Natural killer cell (primary cell): ENCODE data around the gene LCN6. TPM values are rescaled to one million over a fixed set of nuclear protein-coding genes. Genes with fewer than 3 reads are reported as not detected.

Source experiments
- ATAC-seq, 3 donors: fragments of 150-1000 bp in 2 of 3; fragments of 200-7000 bp in 1 of 3; cut with Tn5 transposase; 1 replicate in 1 of 3; 2 replicates in 2 of 3; pipeline ENCODE4 v1.10.0; 2021; ENCODE audit warnings: mild to moderate bottlenecking in 2 of 3, moderate library complexity in 2 of 3
- DNase-seq, 2 donors: peaks; one replicate each; pipeline versions ENCODE4 v3.0.0 to v3.0.0-alpha.2; 2013 to 2021; ENCODE audit warnings: mixed read lengths in 1 of 2
- H3K27ac ChIP-seq: one replicate; pipeline ENCODE4 v1.5.1; 2013; ENCODE audit warnings: mild to moderate bottlenecking, low read length
- H3K27me3 ChIP-seq: one replicate; pipeline ENCODE4 v1.6.1; 2013; ENCODE audit warnings: low read length; ENCODE audit not compliant: control insufficient read depth, insufficient read depth
- H3K36me3 ChIP-seq: one replicate; pipeline ENCODE4 v1.6.1; 2013; ENCODE audit warnings: low read length; ENCODE audit not compliant: control insufficient read depth, insufficient read depth
- H3K4me1 ChIP-seq: one replicate; pipeline ENCODE4 v1.6.1; 2013; ENCODE audit warnings: low read length; ENCODE audit not compliant: control insufficient read depth, insufficient read depth
- H3K4me3 ChIP-seq: one replicate; pipeline ENCODE4 v1.5.1; 2013; ENCODE audit warnings: low read length
- H3K9me3 ChIP-seq: one replicate; pipeline ENCODE4 v1.6.1; 2013; ENCODE audit warnings: low read length; ENCODE audit not compliant: control insufficient read depth, insufficient read depth
- H3K27ac Mint-ChIP-seq, 2 donors: one replicate each; pipeline ENCODE4 v1.8.0; 2022; ENCODE audit warnings: mild to moderate bottlenecking in 2 of 2, mixed read lengths in 2 of 2, moderate library complexity in 1 of 2
- H3K27me3 Mint-ChIP-seq, 2 donors: one replicate each; pipeline ENCODE4 v1.8.0; 2022; ENCODE audit warnings: low read depth in 2 of 2, mixed read lengths in 2 of 2
- H3K36me3 Mint-ChIP-seq: one replicate; pipeline ENCODE4 v1.8.0; 2022; ENCODE audit warnings: mixed read lengths
- H3K4me1 Mint-ChIP-seq, 2 donors: one replicate each; pipeline ENCODE4 v1.8.0; 2022; ENCODE audit warnings: mixed read lengths in 2 of 2
- H3K4me3 Mint-ChIP-seq: one replicate; pipeline ENCODE4 v1.8.0; 2022; ENCODE audit warnings: mild to moderate bottlenecking, moderate library complexity, mixed read lengths
- H3K9me3 Mint-ChIP-seq, 2 donors: one replicate each; pipeline ENCODE4 v1.8.0; 2022; ENCODE audit warnings: mixed read lengths in 2 of 2
- WGBS: methylation state at CpG from one replicate; pipeline ENCODE4 v1.1.7; 2013; ENCODE audit warnings: missing lambda C conversion rate; ENCODE audit not compliant: insufficient coverage; 5-methylcytosine and 5-hydroxymethylcytosine counted together
- intact Hi-C: fragments of 100-400 bp; cut with micrococcal nuclease; formaldehyde crosslinking; loops from one replicate; pipeline ENCODE4 v1.14.2; 2022
- total RNA-seq, 4 donors: library from RNA; stranded (reverse); fragments of 120-200 nt in 1 of 4; gene quantifications; one replicate each; pipeline versions ENCODE4 v1.2.3 to v1.2.4, GENCODE V29; 2013 to 2022
- TF ChIP-seq, protein P1 (sequence below): fragments of 200-600 bp; IDR thresholded peaks from one replicate; pipeline ENCODE4 v1.8.0; 2022; ENCODE audit warnings: antibody characterized with exemption

Gene LCN6
- total RNA-seq, 3 donors from 2014 or later (not counting 1 experiment from before 2014, with no cell fraction given): not detected

DNA sequence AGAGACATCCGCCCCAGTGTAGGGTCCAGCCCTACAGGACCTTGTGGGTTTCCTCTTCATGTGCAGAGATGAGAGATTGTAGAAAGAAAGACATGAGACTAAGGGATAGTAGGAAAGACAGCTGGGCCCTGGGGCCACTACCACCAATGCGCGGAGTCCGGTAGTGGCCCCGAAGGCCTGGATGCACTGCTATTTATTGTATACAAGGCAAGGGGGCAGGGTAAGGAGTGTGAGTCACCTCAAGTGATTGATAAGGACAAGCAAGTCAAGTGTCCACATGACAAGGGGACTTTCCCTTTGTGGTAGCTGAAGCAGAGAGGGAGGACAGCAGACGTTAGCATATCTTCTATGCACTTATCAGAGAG, 36.7 kb upstream of the LCN6 start:
- TF ChIP-seq, protein P1, sequence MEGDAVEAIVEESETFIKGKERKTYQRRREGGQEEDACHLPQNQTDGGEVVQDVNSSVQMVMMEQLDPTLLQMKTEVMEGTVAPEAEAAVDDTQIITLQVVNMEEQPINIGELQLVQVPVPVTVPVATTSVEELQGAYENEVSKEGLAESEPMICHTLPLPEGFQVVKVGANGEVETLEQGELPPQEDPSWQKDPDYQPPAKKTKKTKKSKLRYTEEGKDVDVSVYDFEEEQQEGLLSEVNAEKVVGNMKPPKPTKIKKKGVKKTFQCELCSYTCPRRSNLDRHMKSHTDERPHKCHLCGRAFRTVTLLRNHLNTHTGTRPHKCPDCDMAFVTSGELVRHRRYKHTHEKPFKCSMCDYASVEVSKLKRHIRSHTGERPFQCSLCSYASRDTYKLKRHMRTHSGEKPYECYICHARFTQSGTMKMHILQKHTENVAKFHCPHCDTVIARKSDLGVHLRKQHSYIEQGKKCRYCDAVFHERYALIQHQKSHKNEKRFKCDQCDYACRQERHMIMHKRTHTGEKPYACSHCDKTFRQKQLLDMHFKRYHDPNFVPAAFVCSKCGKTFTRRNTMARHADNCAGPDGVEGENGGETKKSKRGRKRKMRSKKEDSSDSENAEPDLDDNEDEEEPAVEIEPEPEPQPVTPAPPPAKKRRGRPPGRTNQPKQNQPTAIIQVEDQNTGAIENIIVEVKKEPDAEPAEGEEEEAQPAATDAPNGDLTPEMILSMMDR: no peak
- peak in 1 of 2 donors; percentile 44 for DNase-seq
- Mint-ChIP-seq H3K4me1 (peaks cover 23% of the 10 kb centered on the region in 2 donors), H3K36me3 (no peaks in the 10 kb centered on the region), H3K27ac (no peak overlapping the region), H3K9me3 (no peaks in the 10 kb centered on the region), H3K27me3 (peaks cover 3 to 6% of the 10 kb centered on the region in 2 donors), H3K4me3 (no peak overlapping the region)
- H3K4me3 ChIP-seq: no peak overlapping the region
- H3K9me3 ChIP-seq: no peaks in the 10 kb centered on the region
- no peak overlapping the region for H3K27ac ChIP-seq
- intact Hi-C loops: loop anchor here (5.0 kb wide), 1 partner anchor 57 kb away; the partner anchor contains the start of gene AJM1
- WGBS: 79% methylated on average over 6 of the region's 6 CpGs
- peak in 1 of 3 donors; percentile 74 for ATAC-seq
- H3K4me1 ChIP-seq: peaks cover 20% of the 10 kb centered on the region
- no peaks in the 10 kb centered on the region for H3K27me3 ChIP-seq
- no peaks in the 10 kb centered on the region for H3K36me3 ChIP-seq

DNA sequence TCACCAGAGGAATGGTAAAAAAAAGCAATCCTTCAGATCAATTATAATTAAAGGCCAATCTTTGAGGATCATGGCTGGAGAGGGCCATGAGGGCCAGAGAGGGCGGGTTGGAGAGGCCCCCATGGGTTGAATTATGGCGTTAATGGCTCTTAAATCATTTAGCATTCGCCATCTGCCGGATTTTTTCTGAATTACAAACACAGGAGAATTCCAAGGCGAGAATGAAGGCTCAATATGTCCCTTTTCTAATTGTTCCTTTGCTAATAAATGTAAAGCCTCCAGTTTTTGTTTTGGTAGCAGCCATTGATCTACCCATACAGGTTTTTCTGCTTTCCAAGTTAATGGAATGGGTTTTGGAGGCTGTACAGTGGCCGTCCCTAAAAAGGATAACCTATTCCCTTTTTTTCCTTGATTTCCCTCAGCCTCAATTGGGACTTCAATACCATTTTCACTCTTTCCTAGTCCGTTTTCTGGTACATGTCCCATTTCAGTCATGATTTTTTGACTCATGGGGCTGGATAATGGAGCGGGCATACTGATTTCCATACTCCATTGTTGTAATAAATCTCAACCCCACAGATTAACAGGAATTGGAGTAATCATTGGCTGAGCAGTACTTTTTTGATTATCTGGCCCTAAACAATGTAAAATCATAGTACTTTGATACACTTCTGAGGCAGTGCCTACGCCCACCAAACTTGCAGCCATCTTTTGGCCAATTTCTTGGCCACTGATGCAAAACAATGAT, 36.1 kb upstream of the LCN6 start:
- Histone ChIP-seq H3K27me3 (no peaks in the 10 kb centered on the region), H3K9me3 (no peaks in the 10 kb centered on the region), H3K36me3 (no peaks in the 10 kb centered on the region), H3K4me3 (no peak overlapping the region), H3K27ac (no peak overlapping the region), H3K4me1 (peaks cover 17% of the 10 kb centered on the region)
- TF ChIP-seq, protein P1: peak; percentile 49
- Mint-ChIP-seq H3K9me3 (no peaks in the 10 kb centered on the region), H3K27me3 (peaks cover 3 to 11% of the 10 kb centered on the region in 2 donors), H3K36me3 (no peaks in the 10 kb centered on the region), H3K27ac (no peak overlapping the region), H3K4me3 (no peak overlapping the region), H3K4me1 (peaks cover 22% of the 10 kb centered on the region in 2 donors)
- ATAC-seq (no peak), DNase-seq (peak in 1 of 2 donors; percentile 51)
- intact Hi-C loops: no loop called here
- 47% methylated on average over 9 of the region's 9 CpGs for WGBS

DNA sequence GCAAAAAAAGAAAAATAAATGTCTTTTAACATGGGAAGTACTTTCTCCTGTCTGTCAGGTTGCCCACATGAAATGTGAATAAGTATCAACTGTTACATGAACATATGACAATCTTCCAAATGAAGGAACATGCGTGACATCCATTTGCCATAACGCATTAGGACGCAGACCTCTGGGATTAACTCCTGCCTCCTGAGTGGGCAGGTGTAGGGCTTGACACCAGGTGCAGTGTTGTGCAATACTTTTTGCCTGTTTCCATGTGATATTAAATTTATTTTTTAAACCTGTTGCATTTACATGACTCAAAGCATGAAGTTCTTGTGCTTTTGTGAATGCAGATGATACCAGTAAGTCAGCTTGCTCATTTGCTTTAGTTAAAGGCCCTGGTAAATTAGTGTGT, 34.1 kb upstream of the LCN6 start:
- Mint-ChIP-seq H3K4me3 (no peak overlapping the region), H3K9me3 (no peaks in the 10 kb centered on the region), H3K27me3 (peaks cover 21 to 29% of the 10 kb centered on the region in 2 donors), H3K27ac (no peak overlapping the region), H3K36me3 (no peaks in the 10 kb centered on the region), H3K4me1 (peaks cover 2% of the 10 kb centered on the region in 2 donors)
- Histone ChIP-seq H3K27me3 (no peaks in the 10 kb centered on the region), H3K27ac (no peak overlapping the region), H3K4me1 (peaks cover under 1% of the 10 kb centered on the region), H3K36me3 (no peaks in the 10 kb centered on the region), H3K4me3 (no peak overlapping the region), H3K9me3 (no peaks in the 10 kb centered on the region)
- whole genome bisulfite sequencing: 93% methylated on average over 3 of the region's 3 CpGs
- DNase-seq: no peak
- no peak for ATAC-seq
- TF ChIP-seq, protein P1: no peak
- intact Hi-C loops: no loop called here
